22Rv1 (cell line): ENCODE data around the gene LCE3E.

Source experiments
- H3K27ac ChIP-seq: fragments of 450-650 bp; 2 replicates; pipeline ENCODE4 v1.5.1; 2017
- ZFX ChIP-seq: fragments of 450-650 bp; IDR thresholded peaks from 2 replicates; pipeline ENCODE4 v1.6.1; 2017; ENCODE audit warnings: antibody characterized with exemption, borderline replicate concordance
- TF ChIP-seq, protein P1 (sequence below): fragments of 450-650 bp; IDR thresholded peaks from 2 replicates; pipeline ENCODE4 v1.5.1; 2017; ENCODE audit warnings: mild to moderate bottlenecking

Gene LCE3E

DNA sequence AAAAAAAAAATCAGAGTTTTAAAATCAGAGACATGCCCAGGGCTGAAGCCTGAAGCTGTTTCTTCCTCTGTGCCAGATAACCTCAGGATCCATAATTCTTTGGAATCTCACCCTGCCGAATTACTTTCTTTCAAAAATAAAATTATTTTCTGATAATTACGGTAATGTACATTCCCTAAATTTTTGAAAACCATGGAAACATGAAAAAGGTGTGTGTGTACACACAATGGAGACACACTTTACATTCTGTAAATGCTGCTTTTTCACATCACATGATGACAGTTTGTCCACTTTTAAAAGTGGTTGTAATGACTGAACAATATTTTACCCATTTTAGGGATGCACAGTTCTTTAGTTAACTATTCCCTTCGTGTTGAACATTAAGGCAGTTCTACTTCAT lies 30.8 kb downstream of the LCE3E start:
- TF ChIP-seq, protein P1, sequence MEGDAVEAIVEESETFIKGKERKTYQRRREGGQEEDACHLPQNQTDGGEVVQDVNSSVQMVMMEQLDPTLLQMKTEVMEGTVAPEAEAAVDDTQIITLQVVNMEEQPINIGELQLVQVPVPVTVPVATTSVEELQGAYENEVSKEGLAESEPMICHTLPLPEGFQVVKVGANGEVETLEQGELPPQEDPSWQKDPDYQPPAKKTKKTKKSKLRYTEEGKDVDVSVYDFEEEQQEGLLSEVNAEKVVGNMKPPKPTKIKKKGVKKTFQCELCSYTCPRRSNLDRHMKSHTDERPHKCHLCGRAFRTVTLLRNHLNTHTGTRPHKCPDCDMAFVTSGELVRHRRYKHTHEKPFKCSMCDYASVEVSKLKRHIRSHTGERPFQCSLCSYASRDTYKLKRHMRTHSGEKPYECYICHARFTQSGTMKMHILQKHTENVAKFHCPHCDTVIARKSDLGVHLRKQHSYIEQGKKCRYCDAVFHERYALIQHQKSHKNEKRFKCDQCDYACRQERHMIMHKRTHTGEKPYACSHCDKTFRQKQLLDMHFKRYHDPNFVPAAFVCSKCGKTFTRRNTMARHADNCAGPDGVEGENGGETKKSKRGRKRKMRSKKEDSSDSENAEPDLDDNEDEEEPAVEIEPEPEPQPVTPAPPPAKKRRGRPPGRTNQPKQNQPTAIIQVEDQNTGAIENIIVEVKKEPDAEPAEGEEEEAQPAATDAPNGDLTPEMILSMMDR = no peak
- TF ChIP-seq ZFX = no peak
- H3K27ac ChIP-seq = no peak overlapping the region

DNA sequence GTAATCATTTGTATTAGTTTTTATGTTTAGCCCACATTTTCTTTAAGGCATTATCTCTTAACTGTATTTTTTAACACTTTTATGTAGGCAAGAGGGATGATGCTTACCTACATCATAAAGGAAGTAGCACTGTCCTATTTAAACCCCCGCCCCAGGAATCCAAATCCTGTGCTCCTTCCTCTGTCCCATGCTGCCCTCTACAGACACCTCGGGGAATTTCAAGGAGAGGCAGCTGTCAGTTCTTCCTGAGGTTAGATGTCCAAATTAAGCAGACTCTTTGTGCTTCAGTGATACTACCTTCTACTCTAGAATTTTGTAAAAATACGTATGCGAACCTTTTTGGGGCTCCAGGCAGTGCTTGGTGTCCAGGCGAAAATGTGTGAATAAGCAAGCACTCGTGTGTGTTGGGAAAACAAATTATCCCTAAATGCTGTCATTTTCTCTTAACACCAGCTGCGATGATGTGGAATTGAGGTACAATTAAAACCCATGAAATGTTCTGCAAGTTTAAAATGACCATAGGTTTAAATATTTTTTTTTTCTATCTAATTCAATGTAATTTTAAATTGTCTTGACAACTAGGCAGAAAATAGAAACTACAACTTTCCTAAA lies 33.1 kb downstream of the LCE3E start:
- no peak overlapping the region for H3K27ac ChIP-seq
- TF ChIP-seq, protein P1 = peak; percentile 97
- TF ChIP-seq ZFX = no peak

DNA sequence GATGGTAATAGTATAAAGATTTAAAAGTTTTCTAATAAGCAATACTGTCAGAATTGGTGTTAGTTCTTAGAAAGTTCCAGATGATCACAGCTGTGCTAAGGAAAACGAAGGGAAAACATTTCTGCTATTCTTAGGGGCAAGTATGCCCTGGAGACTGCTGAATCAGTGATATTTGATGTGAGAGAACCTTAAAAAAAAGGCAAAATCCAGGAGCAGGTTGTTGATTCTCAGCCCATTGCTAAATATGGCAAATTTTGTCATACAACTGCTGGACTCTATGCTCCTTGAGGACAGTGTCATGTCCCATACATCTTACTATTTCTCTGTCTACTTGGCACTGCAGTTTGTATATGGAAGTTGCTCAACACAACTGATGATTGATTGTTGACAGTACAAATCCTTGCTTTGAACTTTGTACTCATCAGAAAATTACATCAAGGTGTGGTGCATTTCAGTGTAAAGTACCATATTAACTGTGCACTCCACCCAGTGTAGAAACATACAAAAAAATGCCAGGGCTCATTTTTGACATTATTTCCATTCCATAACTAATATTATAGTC lies 41.4 kb downstream of the LCE3E start:
- TF ChIP-seq, protein P1 = no peak
- TF ChIP-seq ZFX = no peak
- H3K27ac ChIP-seq = no peak overlapping the region

DNA sequence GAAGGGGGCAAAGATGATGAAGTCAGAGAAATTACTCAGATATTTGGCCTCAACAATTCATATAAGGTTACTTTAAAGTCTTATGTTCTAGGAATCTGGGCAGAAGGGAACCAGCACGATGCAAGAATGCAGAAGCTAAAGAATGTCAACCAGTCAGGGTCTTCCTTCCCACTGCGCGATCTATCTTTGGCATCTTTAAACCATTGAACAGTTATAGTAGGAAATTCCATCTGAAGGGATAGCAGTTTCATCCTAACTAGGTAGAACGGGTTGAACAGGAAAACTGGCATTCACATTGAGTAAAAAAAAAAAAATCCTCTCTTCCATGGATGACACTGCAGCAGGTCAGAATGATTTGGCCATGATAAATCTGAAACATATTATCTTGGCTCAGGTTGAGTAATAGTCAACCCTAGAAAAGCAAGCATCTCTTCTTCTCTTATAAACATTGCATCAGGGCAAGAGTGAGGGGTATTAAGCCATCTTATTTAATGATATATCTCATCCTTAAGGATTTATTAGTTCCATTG lies 46.0 kb downstream of the LCE3E start:
- TF ChIP-seq ZFX = no peak
- TF ChIP-seq, protein P1 = no peak
- no peak overlapping the region for H3K27ac ChIP-seq

DNA sequence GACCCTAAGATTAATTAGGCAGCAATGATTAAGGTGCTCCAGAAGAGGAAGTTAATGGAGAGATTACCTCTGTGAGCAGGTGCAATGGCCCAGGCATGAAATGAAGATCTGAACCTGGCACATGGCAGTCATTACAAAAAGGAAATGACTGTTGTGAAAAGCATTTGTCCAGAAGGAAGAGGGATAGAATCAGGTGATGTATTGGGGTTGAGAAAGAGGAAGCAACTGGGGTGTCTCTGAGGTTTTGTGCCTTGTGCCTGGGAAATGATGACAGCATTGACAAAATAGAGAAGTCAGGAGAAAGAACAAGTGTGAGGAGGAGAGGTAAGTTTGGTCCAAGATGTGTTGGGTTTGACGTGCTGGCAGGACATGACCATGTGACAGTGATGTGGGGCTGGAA lies 46.7 kb downstream of the LCE3E start:
- TF ChIP-seq, protein P1 = no peak
- no peak for TF ChIP-seq ZFX
- H3K27ac ChIP-seq = no peak overlapping the region

DNA sequence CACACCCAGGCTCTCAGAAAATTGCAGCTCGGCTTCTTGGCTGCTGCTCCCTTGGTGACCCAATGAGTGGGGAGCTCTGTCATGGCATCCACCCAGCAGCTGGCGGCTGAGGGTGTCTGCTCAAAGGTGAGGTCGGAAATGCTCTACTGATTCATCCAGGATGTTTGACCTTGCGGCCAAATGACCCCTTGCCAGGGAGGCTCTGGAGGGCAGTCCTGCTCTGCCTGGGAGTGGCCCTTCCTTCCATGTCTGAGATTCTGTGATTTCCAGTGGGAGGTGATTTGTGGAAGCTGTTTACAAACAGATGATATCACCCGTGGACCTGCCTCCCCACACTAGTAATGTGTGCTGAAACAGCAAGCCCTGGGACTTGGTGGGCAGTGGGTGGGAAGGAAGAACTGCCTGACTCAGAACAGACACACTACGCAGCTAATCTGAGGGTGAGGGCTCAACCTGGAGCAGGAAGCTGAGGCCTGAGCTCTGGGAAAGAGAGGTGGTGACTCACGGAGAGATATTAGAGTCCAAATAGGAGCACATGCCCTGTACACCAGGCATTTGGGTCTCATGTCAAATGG lies 49.3 kb downstream of the LCE3E start:
- no peak for TF ChIP-seq ZFX
- TF ChIP-seq, protein P1 = no peak
- no peak overlapping the region for H3K27ac ChIP-seq

DNA sequence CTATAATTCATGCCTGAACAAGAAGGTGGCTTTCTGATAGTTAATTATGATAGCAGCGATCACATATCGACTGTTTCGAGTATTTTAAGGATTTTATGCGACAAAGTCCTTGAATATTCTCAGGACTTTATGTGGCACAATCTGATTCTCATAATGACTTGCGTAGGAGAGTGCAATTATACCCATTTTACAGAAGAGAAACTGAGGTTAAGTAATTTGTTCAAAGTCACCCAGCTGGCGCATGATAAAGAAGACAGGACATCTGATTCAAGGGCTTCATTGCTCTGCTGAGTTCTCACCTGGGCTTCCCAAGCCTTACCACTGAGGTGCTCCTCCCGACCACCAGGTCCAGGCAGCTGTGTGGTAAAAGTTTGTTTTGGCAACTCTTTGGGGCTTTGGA lies 50.5 kb downstream of the LCE3E start:
- TF ChIP-seq ZFX = no peak
- TF ChIP-seq, protein P1 = no peak
- H3K27ac ChIP-seq = no peak overlapping the region
